CD14-positive monocyte (primary cell): Measurements from ENCODE around the gene TYR. TPM values are rescaled to one million over a fixed set of nuclear protein-coding genes. Genes with fewer than 3 reads are reported as not detected.

ENCODE experiments used
- DNase-seq, 3 donors: peaks; one replicate each; pipeline ENCODE4 v3.0.0-alpha.2; 2011 to 2022
- H2AFZ ChIP-seq: 2 replicates; pipeline ENCODE4 v1.6.0; 2012; ENCODE audit warnings: mild to moderate bottlenecking, low read depth, low read length, inconsistent platforms; ENCODE audit not compliant: insufficient read depth, poor library complexity, severe bottlenecking
- H3K27ac ChIP-seq, 2 donors: 1 replicate in 1 of 2; 2 replicates in 1 of 2; pipeline ENCODE4 v1.5.1; 2012 to 2013; ENCODE audit warnings: low read length in 2 of 2, control low read depth in 1 of 2, inconsistent platforms in 1 of 2, low read depth in 1 of 2, mild to moderate bottlenecking in 1 of 2
- H3K27me3 ChIP-seq, 2 donors: one replicate each; pipeline versions ENCODE4 v1.6.0 to v1.6.1; 2011 to 2013; ENCODE audit warnings: low read length in 2 of 2; ENCODE audit not compliant: control insufficient read depth in 2 of 2, insufficient read depth in 2 of 2
- H3K36me3 ChIP-seq, 2 donors: replicated peaks in 1 of 2; 1 replicate in 1 of 2; 2 replicates in 1 of 2; pipeline versions ENCODE4 v1.5.1 to v1.6.1; 2012 to 2013; ENCODE audit warnings: low read length in 2 of 2, control low read depth in 1 of 2, inconsistent platforms in 1 of 2, mild to moderate bottlenecking in 1 of 2; ENCODE audit not compliant: insufficient read depth in 2 of 2, control insufficient read depth in 1 of 2
- H3K4me1 ChIP-seq, 2 donors: 1 replicate in 1 of 2; 2 replicates in 1 of 2; pipeline versions ENCODE4 v1.5.1 to v1.6.1; 2012 to 2013; ENCODE audit warnings: low read length in 2 of 2, control low read depth in 1 of 2, inconsistent platforms in 1 of 2, mild to moderate bottlenecking in 1 of 2, moderate library complexity in 1 of 2; ENCODE audit not compliant: insufficient read depth in 2 of 2, control insufficient read depth in 1 of 2
- H3K4me2 ChIP-seq: replicated peaks from 2 replicates; pipeline ENCODE3; 2012; ENCODE audit warnings: low read length, moderate library complexity, mild to moderate bottlenecking; ENCODE audit not compliant: poor library complexity, severe bottlenecking; ENCODE audit errors: extremely low read depth
- H3K4me3 ChIP-seq, 3 experiments: fragments of 200-600 bp in 1 of 3; sonication (generic) in 1 of 3; replicated peaks in 1 of 3; 1 replicate in 2 of 3; 2 replicates in 1 of 3; pipeline ENCODE4 v1.5.1; 2011 to 2013; ENCODE audit warnings: low read length in 3 of 3, mild to moderate bottlenecking in 3 of 3, control low read depth in 2 of 3, low read depth in 2 of 3, inconsistent platforms in 1 of 3, moderate library complexity in 1 of 3
- H3K79me2 ChIP-seq: 2 replicates; pipeline ENCODE4 v1.6.0; 2012; ENCODE audit warnings: mild to moderate bottlenecking, control low read depth, inconsistent platforms, low read length, moderate library complexity; ENCODE audit not compliant: insufficient read depth
- H3K9ac ChIP-seq: 2 replicates; pipeline ENCODE4 v1.6.0; 2017; ENCODE audit warnings: low read length, mild to moderate bottlenecking; ENCODE audit not compliant: insufficient read depth, poor library complexity, severe bottlenecking
- H3K9me3 ChIP-seq, 2 donors: replicated peaks in 1 of 2; 1 replicate in 1 of 2; 2 replicates in 1 of 2; pipeline versions ENCODE4 v1.5.1 to v1.6.1; 2012 to 2013; ENCODE audit warnings: low read length in 2 of 2, control low read depth in 1 of 2; ENCODE audit not compliant: control insufficient read depth in 1 of 2, insufficient read depth in 1 of 2
- H4K20me1 ChIP-seq: 2 replicates; pipeline ENCODE4 v1.6.0; 2012; ENCODE audit warnings: mild to moderate bottlenecking, low read length, control low read depth, moderate library complexity; ENCODE audit not compliant: insufficient read depth
- H3K27ac Mint-ChIP-seq, 7 donors: one replicate each; pipeline ENCODE4 v1.8.0; 2020; ENCODE audit warnings: mild to moderate bottlenecking in 7 of 7, mixed read lengths in 7 of 7, moderate library complexity in 6 of 7, inconsistent platforms in 2 of 7
- H3K27me3 Mint-ChIP-seq, 3 donors: one replicate each; pipeline ENCODE4 v1.8.0; 2021 to 2022; ENCODE audit warnings: low read depth in 3 of 3, mild to moderate bottlenecking in 3 of 3, mixed read lengths in 3 of 3, moderate library complexity in 3 of 3, inconsistent platforms in 1 of 3
- H3K36me3 Mint-ChIP-seq, 2 donors: one replicate each; pipeline ENCODE4 v1.8.0; 2020; ENCODE audit warnings: mixed read lengths in 2 of 2, inconsistent platforms in 1 of 2, mild to moderate bottlenecking in 1 of 2
- H3K4me1 Mint-ChIP-seq: one replicate; pipeline ENCODE4 v1.8.0; 2020; ENCODE audit warnings: mild to moderate bottlenecking, mixed read lengths
- H3K4me3 Mint-ChIP-seq, 2 donors: one replicate each; pipeline ENCODE4 v1.8.0; 2020; ENCODE audit warnings: mild to moderate bottlenecking in 2 of 2, mixed read lengths in 2 of 2, moderate library complexity in 1 of 2
- H3K9me3 Mint-ChIP-seq, 7 donors: one replicate each; pipeline ENCODE4 v1.8.0; 2020 to 2022; ENCODE audit warnings: mixed read lengths in 7 of 7, mild to moderate bottlenecking in 6 of 7, moderate library complexity in 6 of 7, inconsistent platforms in 2 of 7
- WGBS: methylation state at CpG from one replicate; pipeline ENCODE4 v1.1.5; 2013; ENCODE audit warnings: missing lambda C conversion rate; ENCODE audit not compliant: insufficient coverage; 5-methylcytosine and 5-hydroxymethylcytosine counted together
- intact Hi-C, 2 donors: fragments of 100-400 bp; cut with micrococcal nuclease; formaldehyde crosslinking; loops; one replicate each; pipeline versions ENCODE4 v1.15.0 to v1.15.1; 2023
- polyA minus RNA-seq: library from RNA; depleted of rRNA, polyadenylated mRNA; stranded (reverse); fragments of >200 nt; gene quantifications from 2 replicates; pipeline ENCODE4 v1.2.3, GENCODE V29; 2012
- polyA plus RNA-seq, 3 donors: library from polyadenylated mRNA; depleted of rRNA in 1 of 3; unstranded in 2 of 3; stranded (reverse) in 1 of 3; fragments of 300-500 nt in 2 of 3; fragments of >200 nt in 1 of 3; fragmentation: Illumina TruSeq in 2 of 3; gene quantifications; 1 replicate in 2 of 3; 2 replicates in 1 of 3; pipeline ENCODE4 v1.2.3, GENCODE V29; 2012 to 2021
- total RNA-seq, 12 experiments: library from RNA in 1 of 12; stranded (reverse) in 1 of 12; fragments of 120-200 nt in 1 of 12; gene quantifications; one replicate each; pipeline ENCODE4 v1.2.4 and lab custom pipeline; 2013 to 2026; ENCODE audit warnings: mixed read lengths in 6 of 12, inconsistent platforms in 1 of 12
- TF ChIP-seq, protein P1 (sequence below): fragments of 200-600 bp; IDR thresholded peaks from one replicate; pipeline ENCODE4 v1.8.0; 2022; ENCODE audit warnings: antibody characterized with exemption, mild to moderate bottlenecking

The TYR gene
- not detected for total RNA-seq (2013)
- polyA plus RNA-seq (not detected), polyA minus RNA-seq (not detected in 2 replicates), total RNA-seq (lab: John Stamatoyannopoulos, UW) (0 to 0.58 (median 0.03) reads per million in 11 experiments)

DNA sequence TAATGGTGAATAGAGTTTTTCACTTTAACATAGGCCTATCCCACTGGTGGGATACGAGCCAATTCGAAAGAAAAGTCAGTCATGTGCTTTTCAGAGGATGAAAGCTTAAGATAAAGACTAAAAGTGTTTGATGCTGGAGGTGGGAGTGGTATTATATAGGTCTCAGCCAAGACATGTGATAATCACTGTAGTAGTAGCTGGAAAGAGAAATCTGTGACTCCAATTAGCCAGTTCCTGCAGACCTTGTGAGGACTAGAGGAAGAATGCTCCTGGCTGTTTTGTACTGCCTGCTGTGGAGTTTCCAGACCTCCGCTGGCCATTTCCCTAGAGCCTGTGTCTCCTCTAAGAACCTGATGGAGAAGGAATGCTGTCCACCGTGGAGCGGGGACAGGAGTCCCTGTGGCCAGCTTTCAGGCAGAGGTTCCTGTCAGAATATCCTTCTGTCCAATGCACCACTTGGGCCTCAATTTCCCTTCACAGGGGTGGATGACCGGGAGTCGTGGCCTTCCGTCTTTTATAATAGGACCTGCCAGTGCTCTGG lies at the start of gene TYR:
TSS of gene TYR (plus strand) at position 185 of the 541 bp plus-strand sequence. CDS start at position 264, 79 bp downstream.
- Histone ChIP-seq H3K27me3 (no peaks in the 10 kb centered on the region), H3K27ac (no peak within 1 kb of the TSS), H3K9me3 (no peaks in the 10 kb centered on the region), H3K9ac (no peak within 1 kb of the TSS), H3K79me2 (no peaks in the 10 kb centered on the region), H3K4me1 (no peaks in the 10 kb centered on the region), H2AFZ (no peak within 1 kb of the TSS), H3K36me3 (no peaks in the 10 kb centered on the region), H3K4me2 (no peak within 1 kb of the TSS), H3K4me3 (no peak within 1 kb of the TSS), H4K20me1 (no peaks in the 10 kb centered on the region)
- Mint-ChIP-seq H3K36me3 (no peaks in the 10 kb centered on the region), H3K4me1 (no peaks in the 10 kb centered on the region), H3K4me3 (no peak within 1 kb of the TSS), H3K9me3 (peaks cover 0 to 1% (median 0%) of the 10 kb centered on the region in 7 donors), H3K27me3 (peaks cover 0 to 1% (median 0%) of the 10 kb centered on the region in 3 donors), H3K27ac (no peak within 1 kb of the TSS)
- intact Hi-C loops, result no loop called here
- no peak for DNase-seq
- TF ChIP-seq, protein P1, sequence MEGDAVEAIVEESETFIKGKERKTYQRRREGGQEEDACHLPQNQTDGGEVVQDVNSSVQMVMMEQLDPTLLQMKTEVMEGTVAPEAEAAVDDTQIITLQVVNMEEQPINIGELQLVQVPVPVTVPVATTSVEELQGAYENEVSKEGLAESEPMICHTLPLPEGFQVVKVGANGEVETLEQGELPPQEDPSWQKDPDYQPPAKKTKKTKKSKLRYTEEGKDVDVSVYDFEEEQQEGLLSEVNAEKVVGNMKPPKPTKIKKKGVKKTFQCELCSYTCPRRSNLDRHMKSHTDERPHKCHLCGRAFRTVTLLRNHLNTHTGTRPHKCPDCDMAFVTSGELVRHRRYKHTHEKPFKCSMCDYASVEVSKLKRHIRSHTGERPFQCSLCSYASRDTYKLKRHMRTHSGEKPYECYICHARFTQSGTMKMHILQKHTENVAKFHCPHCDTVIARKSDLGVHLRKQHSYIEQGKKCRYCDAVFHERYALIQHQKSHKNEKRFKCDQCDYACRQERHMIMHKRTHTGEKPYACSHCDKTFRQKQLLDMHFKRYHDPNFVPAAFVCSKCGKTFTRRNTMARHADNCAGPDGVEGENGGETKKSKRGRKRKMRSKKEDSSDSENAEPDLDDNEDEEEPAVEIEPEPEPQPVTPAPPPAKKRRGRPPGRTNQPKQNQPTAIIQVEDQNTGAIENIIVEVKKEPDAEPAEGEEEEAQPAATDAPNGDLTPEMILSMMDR, result no peak
- WGBS, result 95% methylated on average over 6 of the region's 8 CpGs

DNA sequence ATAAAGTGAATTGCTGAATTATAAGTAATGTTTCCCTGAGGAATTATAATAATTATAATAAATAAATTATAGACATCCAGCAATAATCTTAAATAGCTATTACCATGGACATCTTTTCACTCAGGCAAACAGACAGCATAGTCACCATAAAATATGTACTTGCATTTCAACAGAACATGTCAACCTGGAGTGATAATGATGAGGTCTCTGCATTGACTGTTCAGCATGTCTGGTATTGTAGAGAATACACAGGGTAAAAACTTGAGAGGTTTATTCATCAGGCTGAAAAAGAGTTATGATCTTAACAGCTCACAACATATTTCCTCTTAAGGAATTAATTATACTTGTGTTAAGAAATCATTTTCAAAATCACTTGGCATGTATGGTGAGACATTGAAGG lies 41.1 kb upstream of the TYR start:
- no peaks in the 10 kb centered on the region for H3K27me3 ChIP-seq
- H3K27ac Mint-ChIP-seq, result no peak overlapping the region
- intact Hi-C loops, result no loop called here
- H3K9ac ChIP-seq, result no peak overlapping the region
- H3K27ac ChIP-seq, result no peak overlapping the region
- no peaks in the 10 kb centered on the region for H3K79me2 ChIP-seq
- no peak overlapping the region for H3K4me3 Mint-ChIP-seq
- H3K36me3 Mint-ChIP-seq, result no peaks in the 10 kb centered on the region
- H3K4me1 ChIP-seq, result no peaks in the 10 kb centered on the region
- no peak overlapping the region for H3K4me2 ChIP-seq
- no peaks in the 10 kb centered on the region for H3K4me1 Mint-ChIP-seq
- TF ChIP-seq, protein P1, result no peak
- H3K9me3 Mint-ChIP-seq, result peaks cover 0 to 1% (median 0%) of the 10 kb centered on the region in 7 donors
- H3K9me3 ChIP-seq, result no peaks in the 10 kb centered on the region
- H3K36me3 ChIP-seq, result no peaks in the 10 kb centered on the region
- DNase-seq, result no peak
- no peaks in the 10 kb centered on the region for H3K27me3 Mint-ChIP-seq
- no peak overlapping the region for H3K4me3 ChIP-seq
- H2AFZ ChIP-seq, result no peak overlapping the region
- H4K20me1 ChIP-seq, result no peaks in the 10 kb centered on the region
